ENCODE data around the gene RFX3.

DNA sequence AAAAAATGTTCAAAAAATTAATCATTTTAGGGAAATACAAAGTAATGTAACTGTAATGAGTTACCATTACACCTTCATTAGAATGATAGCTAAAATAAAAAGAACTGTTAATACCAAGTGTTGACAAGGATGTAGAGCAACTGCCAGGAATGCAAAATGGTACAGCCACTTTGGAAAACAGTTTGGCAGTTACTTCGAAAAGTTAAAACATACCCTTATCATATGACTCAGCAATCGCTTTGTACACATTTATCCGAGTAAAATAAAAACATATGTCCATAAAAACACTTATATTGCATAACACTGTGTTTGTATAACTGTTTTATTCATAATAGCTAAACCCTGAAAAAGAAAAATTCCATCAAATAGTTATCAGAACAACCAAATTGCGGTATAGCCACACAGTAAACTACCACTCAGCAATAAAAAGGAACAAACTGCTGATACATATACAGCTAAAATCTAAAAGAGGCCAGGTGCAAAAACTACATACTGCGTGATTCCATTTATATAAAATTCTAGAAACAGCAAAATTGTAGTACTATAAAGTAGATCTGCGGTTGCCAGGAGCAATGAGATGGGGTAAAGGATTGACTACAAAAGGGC lies 61.7 kb downstream of the RFX3 start:
- no peak for TF ChIP-seq POLR2AphosphoS5 (IDR thresholded peaks at IDR 0.05; ENCODE audit: low read depth)
- TF ChIP-seq, protein P1, sequence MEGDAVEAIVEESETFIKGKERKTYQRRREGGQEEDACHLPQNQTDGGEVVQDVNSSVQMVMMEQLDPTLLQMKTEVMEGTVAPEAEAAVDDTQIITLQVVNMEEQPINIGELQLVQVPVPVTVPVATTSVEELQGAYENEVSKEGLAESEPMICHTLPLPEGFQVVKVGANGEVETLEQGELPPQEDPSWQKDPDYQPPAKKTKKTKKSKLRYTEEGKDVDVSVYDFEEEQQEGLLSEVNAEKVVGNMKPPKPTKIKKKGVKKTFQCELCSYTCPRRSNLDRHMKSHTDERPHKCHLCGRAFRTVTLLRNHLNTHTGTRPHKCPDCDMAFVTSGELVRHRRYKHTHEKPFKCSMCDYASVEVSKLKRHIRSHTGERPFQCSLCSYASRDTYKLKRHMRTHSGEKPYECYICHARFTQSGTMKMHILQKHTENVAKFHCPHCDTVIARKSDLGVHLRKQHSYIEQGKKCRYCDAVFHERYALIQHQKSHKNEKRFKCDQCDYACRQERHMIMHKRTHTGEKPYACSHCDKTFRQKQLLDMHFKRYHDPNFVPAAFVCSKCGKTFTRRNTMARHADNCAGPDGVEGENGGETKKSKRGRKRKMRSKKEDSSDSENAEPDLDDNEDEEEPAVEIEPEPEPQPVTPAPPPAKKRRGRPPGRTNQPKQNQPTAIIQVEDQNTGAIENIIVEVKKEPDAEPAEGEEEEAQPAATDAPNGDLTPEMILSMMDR (IDR thresholded peaks at IDR 0.05; ENCODE audit: insufficient read depth, low read length) = no peak

Measured in HL-60 (cell line).